HG03575 (cell line): ENCODE data around the gene TPRN.

ENCODE experiments used
- ATAC-seq: cut with Tn5 transposase; IDR thresholded peaks from one replicate; pipeline ENCODE4 v1.9.1; 2021; ENCODE audit not compliant: unreplicated experiment, insufficient number of reproducible peaks, low FRiP score; ENCODE audit errors: extremely low read depth

The TPRN gene

GRCh38 chr9:137236936-137237421 lies 36.4 kb upstream of the TPRN start:
- no peak for ATAC-seq

GRCh38 chr9:137236238-137236935 lies 35.8 kb upstream of the TPRN start:
- no peak for ATAC-seq

GRCh38 chr9:137235424-137236237 lies 35.1 kb upstream of the TPRN start:
- ATAC-seq, result no peak

- no peak for ATAC-seq
Observed at GRCh38 chr9:137234758-137235423, 34.4 kb upstream of the TPRN start.

GRCh38 chr9:137234055-137234697 lies 33.6 kb upstream of the TPRN start:
- ATAC-seq, result no peak

GRCh38 chr9:137233143-137233980 lies 32.8 kb upstream of the TPRN start:
- no peak for ATAC-seq

DNA sequence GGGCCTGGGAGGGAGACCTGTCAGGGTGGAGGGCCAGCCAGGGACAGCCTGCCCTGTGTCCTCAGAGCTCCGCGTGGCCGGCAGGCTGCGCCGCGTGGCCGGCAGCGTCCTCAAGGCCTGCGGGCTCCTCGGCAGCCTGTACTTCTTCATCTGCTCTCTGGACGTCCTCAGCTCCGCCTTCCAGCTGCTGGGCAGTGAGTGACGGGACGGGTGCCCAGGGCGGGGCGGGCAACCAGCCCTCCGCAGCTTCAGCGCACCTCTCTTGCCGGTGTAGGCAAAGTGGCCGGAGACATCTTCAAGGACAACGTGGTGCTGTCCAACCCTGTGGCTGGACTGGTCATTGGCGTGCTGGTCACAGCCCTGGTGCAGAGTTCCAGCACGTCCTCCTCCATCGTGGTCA lies 32.0 kb upstream of the TPRN start:
- ATAC-seq, result no peak

DNA sequence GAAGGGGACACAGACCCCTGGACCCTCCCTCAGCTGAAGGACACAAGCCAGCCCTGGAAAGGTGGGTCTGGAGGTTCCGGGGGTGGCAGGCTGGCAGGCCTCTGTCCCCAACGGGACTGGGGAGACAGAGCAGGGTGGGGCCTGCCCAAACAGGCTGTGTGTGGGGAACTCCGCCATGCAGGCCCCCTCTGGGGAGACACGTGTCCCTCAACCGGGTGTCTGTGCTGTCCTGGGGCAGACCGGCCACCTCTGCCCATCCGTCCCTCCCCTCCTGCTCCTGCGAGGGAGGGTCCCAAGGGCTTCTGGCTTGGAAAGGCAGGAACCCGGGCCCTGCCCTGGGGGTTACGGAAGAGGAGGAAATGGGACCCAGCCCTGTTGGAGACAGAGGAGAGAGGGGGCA lies 31.6 kb upstream of the TPRN start:
- no peak for ATAC-seq

GRCh38 chr9:137231372-137232039 lies 31.0 kb upstream of the TPRN start:
- ATAC-seq, result no peak

DNA sequence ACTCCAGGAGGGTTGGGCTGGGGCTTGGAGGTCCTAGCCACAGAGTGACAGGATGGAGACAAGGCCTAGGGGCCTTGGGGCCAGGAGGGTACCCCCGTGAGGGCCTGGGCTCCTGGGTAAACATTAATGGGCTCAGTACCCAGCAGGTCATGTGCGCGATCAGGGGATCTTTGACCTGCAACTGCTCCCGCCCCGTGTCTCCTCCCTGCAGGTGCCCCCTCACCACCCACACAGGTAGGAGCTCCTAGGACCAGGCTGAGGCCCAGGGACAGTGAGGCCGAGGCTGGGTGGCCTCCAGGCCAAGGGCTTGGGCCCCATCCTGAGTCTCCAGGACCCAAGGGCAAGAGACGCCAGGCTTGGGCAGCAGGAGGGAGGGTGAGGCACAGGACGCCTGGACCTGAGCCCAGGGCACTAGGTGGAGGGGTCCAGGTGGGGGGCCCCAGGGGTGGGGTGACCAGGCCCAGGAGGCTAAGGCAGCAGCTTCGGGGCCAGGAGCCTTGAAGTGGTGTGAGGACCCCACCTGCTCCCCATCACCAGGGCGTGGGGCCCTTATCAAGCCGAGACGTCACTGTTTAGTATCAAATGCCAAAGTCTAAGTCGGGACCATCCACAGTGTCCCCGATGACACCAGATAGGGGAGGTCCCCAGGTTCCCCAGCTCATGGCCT lies 30.3 kb upstream of the TPRN start, which contains the start of gene SLC34A3:
SLC34A3 (plus strand) TSS at position 197 of the 667 bp plus-strand sequence. CDS start 802 bp downstream, outside the sequence.
- no peak for ATAC-seq

GRCh38 chr9:137229903-137230704 lies 29.6 kb upstream of the TPRN start:
- no peak for ATAC-seq

DNA sequence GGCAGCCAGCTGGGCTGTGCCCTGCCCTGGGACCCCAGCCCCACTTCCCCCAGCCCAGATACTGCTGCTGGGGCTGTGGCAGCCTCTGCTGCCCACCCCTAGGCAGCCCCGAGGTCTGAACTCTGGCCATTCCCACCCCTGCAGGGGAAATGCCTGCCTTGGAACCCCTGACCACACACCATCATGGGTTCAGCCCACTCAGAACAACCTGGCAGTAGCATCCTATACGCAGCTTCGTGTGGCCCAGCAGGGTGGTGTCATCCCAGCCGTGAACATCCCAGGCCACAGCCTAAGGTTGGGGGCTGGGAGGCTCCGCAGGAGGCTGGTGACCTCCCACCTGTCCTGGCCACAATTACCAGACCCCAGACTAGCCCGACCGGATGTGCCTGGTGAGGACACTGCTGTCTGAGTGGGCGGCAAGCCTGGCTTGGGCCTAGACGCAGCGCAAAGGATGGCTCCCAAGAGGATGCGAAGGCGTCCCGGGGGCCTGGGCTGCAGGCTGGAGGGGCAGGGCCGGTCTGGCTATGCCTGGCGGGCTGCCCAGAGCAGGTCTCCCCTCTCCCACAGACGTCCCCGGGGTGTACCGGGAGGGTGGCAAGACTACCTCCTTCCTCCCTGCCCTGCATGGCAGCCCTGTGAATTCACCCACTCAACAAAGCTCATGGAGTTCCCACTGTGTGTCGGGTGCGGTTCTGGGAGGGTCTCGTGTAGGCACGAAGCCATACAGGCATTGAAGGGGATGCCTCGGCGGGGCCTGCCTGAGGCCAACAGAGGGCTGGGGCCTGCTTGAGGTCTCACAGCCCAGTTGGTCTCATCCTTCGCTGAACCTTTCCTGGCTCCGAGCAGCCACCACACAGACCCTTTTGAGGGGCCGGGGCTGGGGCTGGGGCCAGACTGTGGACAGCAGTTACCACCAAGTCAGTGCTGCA lies 28.7 kb upstream of the TPRN start:
- no peak for ATAC-seq

- no peak for ATAC-seq
Observed at GRCh38 chr9:137228506-137228967, 28.0 kb upstream of the TPRN start.

GRCh38 chr9:137227853-137228505 lies 27.4 kb upstream of the TPRN start:
- ATAC-seq, result no peak
